Measurements from ENCODE around the gene FOXP4. TPM values are rescaled to one million over a fixed set of nuclear protein-coding genes. Genes with fewer than 3 reads are reported as not detected.
A peak's percentile ranks its signal among the peaks of the same experiment; 100 is the strongest.

FOXP4 gene
- total and polyA plus RNA-seq, 2 of the 13 experiments (the other 11 are each of a cell fraction or from before 2014, with no cell fraction given) = 11.0 to 12.4 TPM

- Histone ChIP-seq H3K4me1 (ENCODE audit: insufficient read depth, low read length) (peaks cover 85% of the 10 kb centered on the region), H3K79me2 (ENCODE audit: insufficient read depth, low read length) (no peaks in the 10 kb centered on the region), H3K4me3 (replicated peaks in 1 of 3; ENCODE audit: insufficient read depth in 1 of 3, low read depth in 2 of 3, low read length in 3 of 3) (no peak overlapping the region), H3K9me3 (ENCODE audit: low read length) (no peaks in the 10 kb centered on the region), H3K4me2 (ENCODE audit: low read depth, low read length) (peak overlapping the region; percentile 18; the same call in 1 of the 2 replicates), H3K27me3 (ENCODE audit: control insufficient read depth in 1 of 2, insufficient read depth in 2 of 2, low read length in 2 of 2) (peaks cover 0 to 1% of the 10 kb centered on the region in 2 experiments; a peak in 2 of 5 replicates), H4K20me1 (ENCODE audit: insufficient read depth, low read length) (no peaks in the 10 kb centered on the region), H3K9ac (ENCODE audit: insufficient read depth, low read depth, low read length) (no peak overlapping the region), H3K27ac (ENCODE audit: extremely low read length, insufficient read depth, low read length) (no peak overlapping the region), H2AFZ (ENCODE audit: low read length) (no peak overlapping the region), H3K36me3 (replicated peaks in 1 of 2; ENCODE audit: control insufficient read depth in 1 of 2, insufficient read depth in 2 of 2, low read length in 2 of 2) (no peaks in the 10 kb centered on the region)
- POLR2A ChIA-PET = interaction anchor here (0.8 to 2.9 kb wide), 7 partner anchors 9 to 81 kb away, joined by 3 to 10 read pairs (median 4); no protein-coding TSS in a partner anchor
- DNase-seq (ENCODE audit: low spot score) (no peak), ATAC-seq (no peak), FAIRE-seq (no peak)
- intact Hi-C loops (cut with micrococcal nuclease; ENCODE audit: unreplicated experiment) (no loop called here), in situ Hi-C loops (cut with HindIII; ENCODE audit: extremely low pct_ligation_motif_present, low pct_unique_long_range_greater_than_20kb) (no loop called here)
- 21% methylated on average over 3 of the region's 3 CpGs for WGBS (ENCODE audit: low lambda C conversion rate)
- no TSS peak for BruUV-seq (replicated peaks)
- CTCF ChIA-PET (ENCODE audit: low intra/inter-chr PET ratio, low total read pairs) = no interaction called here
- TF ChIP-seq ZNF564 (CRISPR knock-in tag; IDR thresholded peaks at IDR 0.05) (no peak), PITX1 (CRISPR knock-in tag; IDR thresholded peaks at IDR 0.05) (0 out of 2 replicates have a peak, but pooled peaks have one; percentile 34), AKAP8 (CRISPR knock-in tag; IDR thresholded peaks at IDR 0.05) (no peak), TBX2 (CRISPR knock-in tag; IDR thresholded peaks at IDR 0.05; ENCODE audit: borderline replicate concordance) (0 out of 2 replicates have a peak, but pooled peaks have one; percentile 4), HNF4A (CRISPR knock-in tag; IDR thresholded peaks at IDR 0.05) (peak; percentile 25; the same call in 1 of the 2 replicates), HOXA3 (CRISPR knock-in tag; IDR thresholded peaks at IDR 0.05) (0 out of 2 replicates have a peak, but pooled peaks have one; percentile 26), ZBTB43 (CRISPR knock-in tag; conservative IDR thresholded peaks at IDR 0.05) (peak; percentile 85; the same call in 1 of the 2 replicates), BHLHE40 (IDR thresholded peaks at IDR 0.05; ENCODE audit: low read length) (peak; percentile 85), MLX (CRISPR knock-in tag; IDR thresholded peaks at IDR 0.05) (0 out of 2 replicates have a peak, but pooled peaks have one; percentile 23), ZNF646 (CRISPR knock-in tag; IDR thresholded peaks at IDR 0.05) (peak; percentile 40; the same call in 1 of the 2 replicates), ATF4 (CRISPR knock-in tag; IDR thresholded peaks at IDR 0.05) (no peak), SRSF9 (IDR thresholded peaks at IDR 0.05; ENCODE audit: borderline replicate concordance, insufficient read depth, low read depth, low read length, poor library complexity, severe bottlenecking) (no peak), HNRNPUL1 (IDR thresholded peaks at IDR 0.05; ENCODE audit: low read depth, low read length) (no peak)
Measured at GRCh38 chr6:41497573-41497972, 48.6 kb upstream of the FOXP4 start.

Data from HepG2 (cell line).